H9 (cell line): ENCODE data around the gene DBH. TPM values are rescaled to one million over a fixed set of nuclear protein-coding genes. Genes with fewer than 3 reads are reported as not detected.

Experiments
- DNase-seq: peaks from one replicate; pipeline ENCODE4 v3.0.0-alpha.2; 2017
- H2AFZ ChIP-seq: one replicate; pipeline ENCODE4 v1.6.1; 2013; ENCODE audit warnings: mild to moderate bottlenecking, low read length, control low read depth, moderate library complexity
- H2AK5ac ChIP-seq: 2 replicates; pipeline ENCODE4 v1.6.1; 2013; ENCODE audit warnings: low read length, control low read depth, mixed read lengths; ENCODE audit not compliant: insufficient read length
- H2BK120ac ChIP-seq: one replicate; pipeline ENCODE4 v1.6.1; 2013; ENCODE audit warnings: low read depth, mild to moderate bottlenecking, low read length, control low read depth, inconsistent platforms; ENCODE audit not compliant: poor library complexity, severe bottlenecking
- H2BK12ac ChIP-seq: 2 replicates; pipeline ENCODE4 v1.6.1; 2013; ENCODE audit warnings: low read length, control low read depth, mixed read lengths, low read depth; ENCODE audit not compliant: insufficient read length
- H2BK15ac ChIP-seq: 2 replicates; pipeline ENCODE4 v1.6.1; 2013; ENCODE audit warnings: low read depth, low read length, control low read depth
- H2BK20ac ChIP-seq: one replicate; pipeline ENCODE4 v1.6.1; 2013; ENCODE audit warnings: low read depth, mild to moderate bottlenecking, low read length, control low read depth, inconsistent platforms; ENCODE audit not compliant: poor library complexity, severe bottlenecking
- H2BK5ac ChIP-seq: 2 replicates; pipeline ENCODE4 v1.6.1; 2013; ENCODE audit warnings: low read length, control low read depth, mixed read lengths; ENCODE audit not compliant: insufficient read length
- H3K14ac ChIP-seq: 2 replicates; pipeline ENCODE4 v1.6.1; 2013; ENCODE audit warnings: low read length, control low read depth; ENCODE audit not compliant: insufficient read depth
- H3K18ac ChIP-seq: 2 replicates; pipeline ENCODE4 v1.6.1; 2013; ENCODE audit warnings: low read depth, mild to moderate bottlenecking, mixed read lengths, low read length, control low read depth; ENCODE audit not compliant: insufficient read length
- H3K23ac ChIP-seq: 2 replicates; pipeline ENCODE4 v1.6.1; 2013; ENCODE audit warnings: low read length, control low read depth, mixed read lengths, low read depth; ENCODE audit not compliant: insufficient read length
- H3K23me2 ChIP-seq: 2 replicates; pipeline ENCODE4 v1.6.1; 2013; ENCODE audit warnings: low read depth, mild to moderate bottlenecking, mixed read lengths, low read length, control low read depth; ENCODE audit not compliant: insufficient read length, poor library complexity, severe bottlenecking
- H3K27ac ChIP-seq: 2 replicates; pipeline ENCODE4 v1.5.1; 2013; ENCODE audit warnings: low read length, control low read depth, mixed read lengths, low read depth; ENCODE audit not compliant: insufficient read length
- H3K27me3 ChIP-seq: 2 replicates; pipeline ENCODE4 v1.6.1; 2013; ENCODE audit warnings: low read length, control low read depth, inconsistent platforms; ENCODE audit not compliant: insufficient read depth
- H3K4ac ChIP-seq: 2 replicates; pipeline ENCODE4 v1.6.1; 2013; ENCODE audit warnings: low read depth, mild to moderate bottlenecking, control low read depth, inconsistent platforms, low read length, moderate library complexity
- H3K4me1 ChIP-seq: 2 replicates; pipeline ENCODE4 v1.6.1; 2013; ENCODE audit warnings: low read length, control low read depth, inconsistent platforms; ENCODE audit not compliant: insufficient read depth
- H3K4me2 ChIP-seq: 2 replicates; pipeline ENCODE4 v1.6.1; 2013; ENCODE audit warnings: low read length, control low read depth, mixed read lengths; ENCODE audit not compliant: insufficient read length, insufficient read depth
- H3K56ac ChIP-seq: 2 replicates; pipeline ENCODE4 v1.6.1; 2013; ENCODE audit warnings: low read depth, mild to moderate bottlenecking, mixed read lengths, low read length, control low read depth; ENCODE audit not compliant: insufficient read length
- H3K79me1 ChIP-seq: 2 replicates; pipeline ENCODE4 v1.6.1; 2013; ENCODE audit warnings: low read depth, mild to moderate bottlenecking, moderate library complexity, low read length, control low read depth, inconsistent platforms; ENCODE audit not compliant: insufficient read depth, poor library complexity, severe bottlenecking
- H3K79me2 ChIP-seq: 2 replicates; pipeline ENCODE4 v1.6.1; 2013; ENCODE audit warnings: low read length, control low read depth, inconsistent platforms; ENCODE audit not compliant: insufficient read depth
- H3K9ac ChIP-seq: 2 replicates; pipeline ENCODE4 v1.6.1; 2013; ENCODE audit warnings: low read length, control low read depth, mixed read lengths; ENCODE audit not compliant: insufficient read length; ENCODE audit errors: extremely low read depth
- H3K9me3 ChIP-seq: one replicate; pipeline ENCODE4 v1.6.1; 2013; ENCODE audit warnings: low read depth, low read length, inconsistent platforms; ENCODE audit not compliant: control insufficient read depth
- H3T11ph ChIP-seq: one replicate; pipeline ENCODE4 v1.6.1; 2013; ENCODE audit warnings: mild to moderate bottlenecking, low read length, control low read depth, inconsistent platforms
- H4K20me1 ChIP-seq: one replicate; pipeline ENCODE4 v1.6.1; 2013; ENCODE audit not compliant: control insufficient read depth, insufficient read length, insufficient read depth
- H4K5ac ChIP-seq: 2 replicates; pipeline ENCODE4 v1.6.1; 2013; ENCODE audit warnings: low read depth, mild to moderate bottlenecking, mixed read lengths, low read length, control low read depth; ENCODE audit not compliant: insufficient read length
- H4K8ac ChIP-seq: replicated peaks from 2 replicates; pipeline ENCODE4 v1.6.1; 2013; ENCODE audit warnings: low read length, control low read depth, mixed read lengths, low read depth; ENCODE audit not compliant: insufficient read length
- H4K91ac ChIP-seq: 2 replicates; pipeline ENCODE4 v1.6.1; 2013; ENCODE audit warnings: low read depth, mild to moderate bottlenecking, moderate library complexity, mixed read lengths, low read length, control low read depth; ENCODE audit not compliant: insufficient read length
- H3K27ac Mint-ChIP-seq, 3 experiments: 2 replicates in 2 of 3; 3 replicates in 1 of 3; pipeline ENCODE4 v1.8.0; 2020 to 2021; ENCODE audit warnings: mixed read lengths in 3 of 3, mild to moderate bottlenecking in 1 of 3, moderate library complexity in 1 of 3
- H3K27me3 Mint-ChIP-seq: 2 replicates; pipeline ENCODE4 v1.8.0; 2021; ENCODE audit warnings: low read depth, mild to moderate bottlenecking, moderate library complexity, mixed read lengths
- H3K36me3 Mint-ChIP-seq, 3 experiments: 2 replicates in 2 of 3; 3 replicates in 1 of 3; pipeline ENCODE4 v1.8.0; 2020 to 2021; ENCODE audit warnings: low read depth in 3 of 3, mixed read lengths in 3 of 3; ENCODE audit not compliant: insufficient read depth in 1 of 3
- H3K4me1 Mint-ChIP-seq, 2 experiments: 2 replicates each; pipeline ENCODE4 v1.8.0; 2020; ENCODE audit warnings: mixed read lengths in 2 of 2
- H3K4me3 Mint-ChIP-seq, 2 experiments: 2 replicates in 1 of 2; 3 replicates in 1 of 2; pipeline ENCODE4 v1.8.0; 2020 to 2021; ENCODE audit warnings: mild to moderate bottlenecking in 2 of 2, mixed read lengths in 2 of 2, moderate library complexity in 1 of 2
- H3K9me3 Mint-ChIP-seq, 2 experiments: 2 replicates in 1 of 2; 3 replicates in 1 of 2; pipeline ENCODE4 v1.8.0; 2020; ENCODE audit warnings: mild to moderate bottlenecking in 2 of 2, mixed read lengths in 2 of 2, moderate library complexity in 1 of 2
- WGBS: extraction: QIAGEN DNeasy Blood & Tissue Kit; methylation state at CpG from one replicate; pipeline ENCODE4 v1.1.7; 2013; ENCODE audit warnings: missing lambda C conversion rate, low lambda C conversion rate, mixed read lengths; ENCODE audit not compliant: insufficient read length; ENCODE audit errors: extremely low coverage; 5-methylcytosine and 5-hydroxymethylcytosine counted together
- total RNA-seq: library from RNA; stranded (reverse); gene quantifications from 2 replicates; pipeline ENCODE4 v1.2.1, GENCODE V29; 2021
- TF ChIP-seq, protein P1 (sequence below): fragments of 200-600 bp; sonication (generic); conservative IDR thresholded peaks from 3 replicates; pipeline ENCODE4 v1.8.0; 2021; ENCODE audit warnings: antibody characterized with exemption, mild to moderate bottlenecking

The DBH gene
- total RNA-seq, 1 experiment from 2014 or later: not detected

DNA sequence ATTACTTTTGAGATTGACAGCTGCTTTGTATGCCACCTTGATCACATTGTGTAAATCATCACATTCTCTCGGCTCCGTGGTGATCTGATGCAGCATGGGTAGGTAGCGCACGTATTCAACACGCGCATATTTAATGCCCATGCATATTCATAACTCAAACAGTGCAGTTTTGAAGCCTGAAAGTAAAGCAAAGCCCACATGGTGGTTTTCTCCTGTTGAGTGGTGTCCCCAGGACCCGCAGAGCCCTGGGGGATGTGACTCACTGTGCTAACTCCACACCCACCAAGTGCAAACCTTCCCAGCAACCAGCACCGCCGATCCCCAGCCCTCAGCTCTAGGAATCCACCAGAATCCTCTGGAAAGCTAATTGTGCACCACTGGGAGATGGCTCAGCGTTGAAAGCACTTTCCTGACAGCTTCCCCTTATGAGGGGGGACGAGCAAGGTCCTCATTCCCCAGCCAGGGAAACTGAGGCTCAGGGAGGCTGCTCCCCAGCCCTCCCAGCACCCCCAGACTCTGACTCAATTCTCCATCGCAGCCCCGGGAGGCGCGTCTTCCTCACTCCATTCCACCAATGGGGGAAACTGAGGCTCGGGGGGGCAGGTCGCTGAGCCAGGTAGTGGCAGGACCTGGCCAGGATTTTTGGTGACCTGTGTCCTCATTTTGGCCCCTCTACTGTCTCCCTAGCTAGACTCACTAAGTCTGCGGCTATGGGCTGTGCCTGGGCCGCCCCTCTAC is 55.6 kb downstream of the DBH start:
- Histone ChIP-seq H4K20me1 (peaks cover 2% of the 10 kb centered on the region), H3K14ac (no peak overlapping the region), H4K8ac (no peak overlapping the region), H3K18ac (no peak overlapping the region), H2BK20ac (no peak overlapping the region), H3K79me1 (no peaks in the 10 kb centered on the region), H3K9me3 (no peaks in the 10 kb centered on the region), H3K79me2 (no peaks in the 10 kb centered on the region), H2BK5ac (no peak overlapping the region), H2BK120ac (no peak overlapping the region), H2BK12ac (no peak overlapping the region), H2AK5ac (no peak overlapping the region), H3K27ac (no peak overlapping the region), H3K27me3 (no peaks in the 10 kb centered on the region), H3K23ac (no peak overlapping the region), H3K56ac (no peak overlapping the region), H3K23me2 (peaks cover 2% of the 10 kb centered on the region), H3K4ac (no peak overlapping the region), H3K9ac (no peak overlapping the region), H2BK15ac (no peak overlapping the region), H3K4me2 (no peak overlapping the region), H3K4me1 (no peaks in the 10 kb centered on the region), H4K91ac (no peak overlapping the region), H4K5ac (no peak overlapping the region), H2AFZ (no peak overlapping the region), H3T11ph (no peak overlapping the region)
- Mint-ChIP-seq H3K36me3 (no peaks in the 10 kb centered on the region; a peak in 1 of 7 replicates), H3K27me3 (no peaks in the 10 kb centered on the region; the same call in 1 of the 2 replicates), H3K27ac (no peak overlapping the region; a peak in 1 of 7 replicates), H3K4me1 (peaks cover 3 to 8% of the 10 kb centered on the region in 2 experiments; a peak in 2 of 4 replicates), H3K4me3 (no peak overlapping the region), H3K9me3 (no peaks in the 10 kb centered on the region)
- WGBS: no CpG with 5 or more reads among the region's 19 CpGs
- DNase-seq: no peak
- TF ChIP-seq, protein P1, sequence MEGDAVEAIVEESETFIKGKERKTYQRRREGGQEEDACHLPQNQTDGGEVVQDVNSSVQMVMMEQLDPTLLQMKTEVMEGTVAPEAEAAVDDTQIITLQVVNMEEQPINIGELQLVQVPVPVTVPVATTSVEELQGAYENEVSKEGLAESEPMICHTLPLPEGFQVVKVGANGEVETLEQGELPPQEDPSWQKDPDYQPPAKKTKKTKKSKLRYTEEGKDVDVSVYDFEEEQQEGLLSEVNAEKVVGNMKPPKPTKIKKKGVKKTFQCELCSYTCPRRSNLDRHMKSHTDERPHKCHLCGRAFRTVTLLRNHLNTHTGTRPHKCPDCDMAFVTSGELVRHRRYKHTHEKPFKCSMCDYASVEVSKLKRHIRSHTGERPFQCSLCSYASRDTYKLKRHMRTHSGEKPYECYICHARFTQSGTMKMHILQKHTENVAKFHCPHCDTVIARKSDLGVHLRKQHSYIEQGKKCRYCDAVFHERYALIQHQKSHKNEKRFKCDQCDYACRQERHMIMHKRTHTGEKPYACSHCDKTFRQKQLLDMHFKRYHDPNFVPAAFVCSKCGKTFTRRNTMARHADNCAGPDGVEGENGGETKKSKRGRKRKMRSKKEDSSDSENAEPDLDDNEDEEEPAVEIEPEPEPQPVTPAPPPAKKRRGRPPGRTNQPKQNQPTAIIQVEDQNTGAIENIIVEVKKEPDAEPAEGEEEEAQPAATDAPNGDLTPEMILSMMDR: no peak
